OCI-M1 (cell line): ENCODE results near the gene CTU2.
"Not testable (repeated sequence)": the region's sequence is repeated elsewhere in the genome, so short reads cannot be mapped to it uniquely, and the experiment has no call there.

Source experiments
- DNase-seq: peaks from one replicate; lab custom pipeline; 2025; lab: John Stamatoyannopoulos, UW

The CTU2 gene

DNA sequence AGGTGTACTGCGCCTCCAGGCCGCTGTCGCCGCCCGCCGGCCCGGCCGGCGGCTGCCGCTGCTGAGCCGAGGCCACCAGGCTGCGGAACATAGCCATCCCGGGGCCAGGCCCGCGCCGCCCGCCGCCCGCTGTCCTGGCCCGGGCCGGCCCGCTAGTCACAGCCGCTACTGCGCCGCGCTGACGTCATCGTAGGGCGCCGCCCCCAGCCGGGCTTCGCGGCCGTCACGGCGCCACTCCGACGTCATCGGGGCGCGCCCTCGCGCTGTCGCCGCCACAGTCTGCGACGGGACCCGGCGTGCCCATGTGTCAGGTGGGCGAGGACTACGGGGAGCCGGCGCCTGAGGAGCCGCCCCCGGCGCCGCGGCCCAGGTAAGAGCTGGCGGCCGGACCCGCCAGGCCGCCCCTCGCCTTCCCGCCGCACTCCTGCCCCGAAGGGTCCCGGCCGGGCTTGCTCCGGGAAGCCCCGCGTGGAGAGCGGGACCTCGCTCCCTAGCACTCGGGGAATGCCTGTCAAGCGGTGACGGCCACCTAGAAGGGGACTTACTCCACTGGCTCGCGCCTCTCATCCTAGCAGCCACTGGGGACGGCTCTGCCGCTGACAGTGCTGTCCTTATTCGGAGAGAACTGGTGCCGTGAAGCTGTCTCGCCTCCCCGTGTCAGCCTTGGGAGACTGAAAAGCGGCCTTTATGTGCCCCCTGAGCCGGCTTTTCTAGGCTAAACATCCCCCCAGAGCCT is at the start of gene CTU2, which contains the start of gene RNF166:
Gene CTU2 (plus strand): TSS at position 275 of the 736 bp plus-strand sequence. CDS start 28 bp downstream, at position 303.
Gene RNF166 (minus strand): TSS at position 180 of the 736 bp plus-strand sequence. CDS start 83 bp downstream, at position 97.
- DNase-seq: peak; percentile 92

DNA sequence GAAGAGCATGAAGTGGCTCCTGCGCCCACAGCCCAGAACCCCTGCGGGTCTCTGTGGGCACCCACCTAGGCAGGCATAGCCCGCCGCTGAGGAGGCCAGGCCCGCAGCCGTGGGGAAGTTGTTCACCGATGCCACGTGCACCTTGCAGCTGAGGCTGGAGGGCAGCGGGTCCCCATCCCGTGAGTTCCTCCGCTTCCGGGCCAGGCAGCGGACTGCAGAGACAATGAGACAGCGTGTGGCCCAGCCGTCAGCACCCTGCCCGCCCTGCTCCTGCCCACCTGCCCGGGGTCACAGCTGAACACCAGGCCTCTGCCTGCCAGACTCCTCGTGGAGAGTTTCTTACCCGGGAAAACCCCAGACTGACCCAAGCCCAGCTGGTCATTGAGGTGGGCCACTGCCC is 48.9 kb upstream of the CTU2 start:
- DNase-seq: no peak

DNA sequence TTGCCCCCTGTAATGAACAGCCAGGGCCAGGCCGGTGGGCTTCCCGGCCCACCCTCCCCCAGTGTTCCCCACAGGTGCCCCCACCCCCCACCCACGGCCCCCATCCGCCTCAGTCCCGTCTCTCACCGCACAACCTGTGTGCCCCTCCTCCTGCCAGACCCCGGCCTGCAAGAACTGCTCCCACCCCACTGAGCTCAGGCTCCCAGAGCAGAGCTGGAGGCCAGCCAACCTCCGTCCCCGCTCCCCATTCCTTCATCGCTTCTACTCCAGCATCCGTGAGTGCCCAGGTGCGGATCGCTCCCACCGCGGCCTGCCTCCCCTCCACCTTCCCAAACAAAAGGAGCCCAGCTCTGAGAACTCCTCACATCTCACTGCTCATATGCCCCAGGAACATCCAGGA is 47.6 kb upstream of the CTU2 start:
- DNase-seq: no peak

DNA sequence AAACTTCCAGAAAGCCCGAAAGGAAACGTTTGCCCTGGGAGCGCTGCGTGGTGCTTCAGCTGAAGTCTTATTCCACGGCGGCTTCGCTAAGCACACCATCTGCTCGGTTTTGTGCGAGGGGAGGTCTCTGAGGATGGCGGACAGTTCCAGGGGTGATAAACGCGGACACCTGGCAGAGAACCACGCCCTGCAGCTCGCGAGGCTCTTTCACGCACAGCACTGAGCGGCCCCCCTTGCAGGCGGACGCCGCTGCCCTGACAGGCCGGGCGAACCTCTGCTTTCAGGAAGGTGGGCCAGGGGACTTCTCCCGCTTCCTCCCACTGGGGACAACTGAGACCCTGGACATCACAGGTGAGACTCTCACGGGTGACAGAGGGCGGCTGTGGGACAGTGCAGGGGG is 47.1 kb upstream of the CTU2 start:
- no peak for DNase-seq

DNA sequence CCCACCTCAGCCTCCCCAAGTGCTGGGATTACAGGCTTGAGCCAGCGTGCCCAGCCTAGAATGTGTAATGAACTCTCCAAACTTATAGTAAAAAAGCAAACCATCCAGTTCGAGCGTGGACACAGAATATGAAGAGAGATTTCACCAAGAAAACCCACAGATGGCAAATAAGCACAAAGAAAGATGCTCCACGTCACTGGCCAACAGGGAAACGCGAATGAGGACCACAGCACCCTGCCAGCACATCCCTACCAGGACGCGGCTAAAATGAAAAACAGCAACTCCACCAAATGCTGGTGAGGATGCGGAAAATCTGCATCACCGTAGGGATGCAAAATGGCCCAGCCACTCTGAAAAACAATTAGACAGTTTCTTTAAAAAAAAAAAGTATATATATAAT is 44.8 kb upstream of the CTU2 start:
- no peak for DNase-seq

DNA sequence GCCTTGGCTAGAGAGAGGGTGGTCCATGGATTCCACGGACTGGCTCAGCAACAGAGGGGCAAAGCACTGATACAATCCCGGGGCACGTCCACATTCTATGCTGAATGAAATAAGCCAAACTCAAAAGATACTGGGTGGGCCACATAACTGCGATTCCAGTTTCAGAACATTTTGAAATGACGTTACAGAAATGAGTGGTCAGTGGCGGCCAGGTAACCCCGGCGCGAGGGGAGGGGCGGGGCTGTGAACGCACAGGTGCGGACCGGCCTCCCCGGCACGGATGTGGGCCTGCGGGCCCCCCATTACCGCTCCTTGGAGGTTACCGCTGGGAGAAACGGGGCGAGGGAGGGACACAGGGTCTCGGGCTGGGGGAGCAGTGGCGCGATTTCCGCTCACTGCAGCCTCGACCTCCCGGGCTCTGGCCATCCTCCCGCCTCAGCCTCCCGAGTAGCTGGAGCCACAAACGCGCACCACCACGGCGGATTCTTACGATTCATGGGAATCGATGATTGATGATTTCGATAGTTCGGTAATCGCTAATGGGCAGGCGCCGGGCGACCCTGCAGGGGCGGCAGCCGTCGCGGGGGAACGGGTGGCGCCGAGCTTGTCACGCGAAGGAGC is 44.0 kb upstream of the CTU2 start:
- no peak for DNase-seq

DNA sequence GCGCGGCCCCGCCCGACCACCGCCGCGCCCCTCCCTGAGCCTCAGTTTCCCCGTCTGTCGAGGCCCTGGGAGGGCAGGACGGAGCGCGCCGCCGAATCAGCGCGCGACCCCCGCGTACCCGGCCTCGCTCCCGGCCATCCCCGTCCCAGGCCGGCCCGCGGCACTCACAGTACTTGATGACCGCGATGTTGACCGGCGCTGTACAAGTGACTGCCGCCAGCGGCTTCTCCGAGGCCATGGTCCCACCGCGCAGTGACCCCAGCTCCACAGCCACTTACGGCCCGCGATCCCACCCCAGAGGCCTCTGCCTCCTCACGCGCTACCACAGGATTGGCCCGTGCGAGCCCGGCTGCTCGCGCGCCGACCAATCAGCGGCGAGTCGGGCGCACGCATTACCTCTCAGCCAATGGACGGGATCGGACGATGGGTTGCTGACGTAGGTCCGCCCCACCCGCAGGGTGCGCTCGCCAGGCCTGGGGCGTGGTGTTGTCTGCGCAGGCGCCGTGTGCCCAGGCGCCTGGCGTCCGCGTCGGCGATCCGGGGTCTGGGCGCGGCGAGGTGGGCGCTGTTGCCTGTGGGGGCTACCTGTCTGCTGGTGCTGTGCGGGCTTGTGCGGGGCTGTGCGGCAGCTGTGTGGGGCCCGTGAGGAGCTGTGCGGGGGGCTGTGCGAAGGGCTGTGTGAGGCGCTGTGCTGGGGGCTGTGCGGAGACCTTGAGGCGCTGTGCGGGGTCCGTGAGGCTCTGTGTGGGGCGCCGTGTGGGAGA is 43.3 kb upstream of the CTU2 start, which contains the start of gene MVD:
Gene MVD (minus strand): TSS at position 249 of the 764 bp plus-strand sequence. CDS start 11 bp downstream, at position 238.
- peak; percentile 98 for DNase-seq

DNA sequence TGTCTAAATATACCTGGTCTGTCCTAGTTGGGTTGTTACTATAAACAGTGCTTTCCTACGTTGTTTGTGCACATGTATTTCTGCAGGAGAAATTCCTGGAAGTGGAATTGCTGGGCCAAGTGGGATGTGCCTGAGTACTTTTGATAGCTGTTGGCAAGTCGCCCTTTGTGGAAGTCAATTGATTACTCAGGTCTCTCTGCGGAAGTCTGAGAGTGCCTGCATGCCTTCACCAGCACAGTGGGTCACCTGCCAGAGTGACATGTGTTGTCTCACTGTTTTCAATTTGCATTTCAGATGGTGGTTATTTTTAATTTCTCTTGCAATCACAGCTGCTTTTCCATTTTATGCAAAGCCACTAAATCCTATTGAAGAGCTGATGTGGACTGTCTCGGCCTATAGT is 41.2 kb upstream of the CTU2 start:
- no peak for DNase-seq

DNA sequence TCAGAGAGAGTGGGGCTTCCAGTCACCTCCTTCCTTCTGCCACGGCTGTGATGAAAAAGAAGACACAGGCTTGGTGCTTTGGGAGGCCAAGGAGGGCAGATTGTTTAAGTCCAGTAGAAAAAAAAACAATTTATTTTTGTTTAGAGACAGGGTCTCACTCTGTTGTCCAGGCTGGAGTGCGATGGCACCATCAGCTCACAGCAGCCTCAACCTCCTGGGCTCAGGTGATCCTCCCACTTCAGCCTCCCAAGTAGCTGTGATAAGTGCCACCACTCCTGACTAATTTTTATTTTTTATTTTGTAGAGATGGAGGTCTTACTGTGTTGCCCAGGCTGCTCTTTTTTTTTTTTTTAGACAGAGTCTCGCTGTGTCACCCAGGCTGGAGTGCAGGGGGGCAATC is 40.7 kb upstream of the CTU2 start:
- no peak for DNase-seq

DNA sequence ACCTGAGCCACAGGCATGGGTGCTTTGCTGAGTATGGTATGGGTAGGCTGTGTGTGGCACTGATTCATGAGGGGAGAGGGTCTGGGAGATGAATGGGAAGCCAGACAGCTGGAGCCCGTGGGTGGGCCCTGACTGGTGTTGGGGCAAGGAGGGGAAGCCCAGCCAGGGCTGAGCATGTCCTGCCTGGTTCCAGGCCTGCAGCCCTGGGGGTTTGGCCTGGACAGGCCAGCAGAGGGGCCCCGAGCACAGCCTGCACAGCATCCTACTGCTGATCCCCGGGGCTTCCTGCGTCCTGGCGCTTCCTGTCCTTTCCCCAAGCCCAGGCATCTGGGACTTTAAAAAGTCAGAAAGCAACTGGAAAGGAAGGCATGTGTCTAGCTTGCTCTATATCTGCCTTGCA is 38.8 kb upstream of the CTU2 start:
- no peak for DNase-seq

DNA sequence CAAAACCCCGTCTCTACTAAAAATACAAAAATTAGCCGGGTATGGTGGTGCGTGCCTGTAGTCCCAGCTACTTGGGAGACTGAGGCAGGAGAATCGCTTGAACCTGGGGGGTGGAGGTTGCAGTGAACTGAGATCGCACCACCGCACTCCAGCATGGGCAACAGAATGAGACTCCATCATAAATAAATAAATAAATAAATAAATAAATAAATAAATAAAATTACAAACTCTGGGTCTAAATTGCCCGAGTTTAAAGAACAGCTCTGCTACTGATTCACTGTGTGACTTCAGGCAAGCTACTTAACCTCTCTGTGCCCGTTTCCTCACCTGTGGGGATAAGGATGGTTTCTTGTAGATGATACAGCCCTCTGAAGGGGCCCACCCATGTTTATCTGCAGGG is 36.8 kb upstream of the CTU2 start:
- DNase-seq: not testable (repeated sequence)

DNA sequence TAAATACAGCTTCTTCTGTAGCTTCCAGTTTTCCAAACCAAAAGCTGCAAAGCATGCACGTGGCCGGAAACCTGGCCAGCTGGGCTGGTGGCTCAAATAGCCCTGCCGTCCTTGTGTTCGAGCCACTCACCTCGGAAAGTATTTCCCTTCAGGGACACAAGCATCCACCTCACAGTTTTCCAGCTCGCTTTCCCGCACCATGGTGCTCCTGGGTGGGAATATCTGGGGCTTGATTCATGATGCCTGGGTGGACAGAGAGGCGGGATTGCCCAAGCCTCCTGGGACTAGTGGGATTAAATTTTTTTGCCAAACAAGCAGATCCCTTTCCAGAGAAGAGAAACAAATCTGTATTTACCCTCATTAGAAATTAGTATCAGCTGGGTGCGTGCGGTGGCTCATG is 36.3 kb upstream of the CTU2 start:
- DNase-seq: no peak

DNA sequence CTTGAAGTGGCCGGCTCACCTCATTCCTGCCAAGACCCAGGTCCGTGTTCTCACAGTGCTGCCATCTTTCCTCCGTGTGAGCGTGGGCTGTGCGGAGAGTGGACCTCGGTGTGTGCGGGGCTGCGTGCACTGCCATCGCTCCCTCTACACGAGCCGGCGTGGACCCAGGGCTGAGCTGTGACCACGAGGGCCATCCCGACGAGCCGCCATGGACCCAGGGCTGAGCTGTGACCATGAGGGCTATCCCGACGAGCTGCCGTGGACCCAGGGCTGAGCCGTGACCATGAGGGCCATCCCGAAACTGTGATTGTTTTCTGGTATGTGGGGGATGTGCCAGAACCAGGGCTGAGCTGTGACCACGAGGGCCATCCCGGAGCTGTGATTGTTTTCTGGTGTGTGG is 34.5 kb upstream of the CTU2 start:
- no peak for DNase-seq

DNA sequence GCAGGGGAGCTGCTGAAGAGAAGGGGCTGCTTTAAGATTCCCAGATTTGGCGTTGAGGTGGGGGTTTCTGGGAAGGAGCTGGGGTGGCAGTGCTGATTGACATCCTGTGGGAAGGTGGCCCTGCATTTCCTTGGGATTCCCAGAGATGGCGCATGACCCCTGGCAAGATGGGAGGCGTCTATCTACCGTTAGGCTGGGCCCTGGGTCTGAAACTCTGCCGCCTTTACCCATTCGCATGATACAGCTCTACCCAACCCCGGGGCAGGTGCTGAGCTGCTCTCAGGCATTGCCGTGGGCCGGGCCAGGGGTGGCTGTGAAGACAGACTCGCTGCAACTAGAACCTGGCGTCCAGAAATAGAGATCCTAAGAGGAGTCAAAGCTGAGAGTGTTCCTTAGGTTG is 33.5 kb upstream of the CTU2 start:
- DNase-seq: peak; percentile 11

DNA sequence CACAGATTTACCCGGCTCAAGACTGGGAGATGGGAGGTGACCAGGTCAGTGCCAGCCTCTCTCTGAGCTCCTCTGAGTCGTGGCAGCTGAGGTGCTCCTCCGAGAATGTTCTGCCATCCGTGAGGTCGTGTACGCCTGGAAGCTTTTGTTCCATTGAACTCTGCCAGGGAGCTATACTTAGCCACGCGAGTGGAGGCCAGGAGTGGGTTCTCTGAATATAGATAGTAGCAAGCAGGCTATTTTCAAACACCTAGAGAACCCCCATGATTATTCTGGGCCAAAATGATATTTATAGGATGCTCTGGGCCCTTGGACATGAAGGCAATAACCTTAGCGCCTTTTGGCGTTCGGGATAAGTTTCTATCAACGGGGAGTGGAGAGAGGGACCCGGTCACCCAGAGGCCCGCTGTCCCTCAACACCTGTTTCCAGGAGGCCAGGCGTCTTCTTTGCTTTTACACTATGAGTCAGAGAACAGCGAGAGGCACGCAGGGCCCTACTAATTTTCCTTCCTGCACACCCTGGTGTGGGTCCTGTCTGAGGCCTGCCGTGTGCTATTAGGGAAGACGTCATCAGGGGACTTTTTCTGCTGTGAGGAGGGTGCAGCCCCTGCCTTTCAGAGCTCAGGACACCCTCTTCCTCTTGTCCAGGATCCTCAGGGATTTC is 32.5 kb upstream of the CTU2 start:
- no peak for DNase-seq

DNA sequence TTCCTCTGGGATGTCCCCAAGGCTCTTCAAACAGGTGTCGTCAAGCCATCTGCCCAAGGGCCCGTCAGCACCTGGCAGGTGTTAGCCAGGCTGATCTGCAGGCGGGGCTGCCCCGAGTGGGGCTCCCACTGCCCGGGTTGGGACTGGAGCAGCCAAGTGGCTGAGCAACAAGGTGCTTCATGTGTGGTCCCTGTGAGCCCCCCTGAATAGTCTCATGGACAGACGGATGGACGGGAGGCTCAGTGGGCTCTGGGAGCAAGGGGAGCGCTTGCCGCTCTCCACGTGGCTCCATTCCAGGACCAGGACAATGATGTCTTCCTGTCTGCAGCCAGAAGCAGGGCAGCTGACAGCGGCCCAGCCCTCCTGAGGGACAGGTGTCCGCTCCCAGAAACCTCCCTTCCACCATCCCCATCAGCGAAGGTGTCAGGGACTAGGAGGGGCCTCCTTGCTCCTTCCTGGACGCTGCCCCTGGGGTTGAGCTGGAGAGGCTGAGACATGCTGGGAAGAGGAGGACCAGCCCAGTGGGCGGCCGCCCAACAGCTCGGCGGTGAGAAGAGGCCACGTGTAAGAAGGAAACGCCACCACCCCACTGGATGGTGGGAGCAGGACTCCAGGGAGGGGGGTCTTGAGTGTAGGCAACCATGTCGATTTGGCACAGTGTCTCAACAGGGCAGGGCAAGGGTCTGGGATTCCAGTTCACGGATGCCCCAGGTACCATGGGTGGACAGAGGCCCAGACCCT is 29.6 kb upstream of the CTU2 start:
- DNase-seq: no peak

DNA sequence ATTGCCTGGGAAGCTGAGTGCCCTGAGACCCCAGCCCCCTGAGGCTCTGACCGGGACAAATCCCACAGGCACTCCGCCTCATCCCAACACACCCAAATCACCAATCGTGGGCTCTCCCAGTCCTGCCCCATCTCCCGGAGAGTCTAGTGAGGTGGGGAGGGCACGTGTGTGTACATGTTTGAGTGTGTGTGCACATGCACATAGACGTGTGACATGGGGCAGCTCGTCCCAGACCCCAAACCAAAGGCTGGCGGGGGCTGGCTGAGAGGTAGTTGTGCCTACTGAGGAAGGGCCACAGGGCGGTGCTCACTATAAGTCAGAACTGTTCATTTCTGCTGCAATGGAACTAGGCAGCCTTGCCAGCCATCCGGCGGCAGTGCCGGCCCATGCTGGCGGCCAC is 28.6 kb upstream of the CTU2 start:
- no peak for DNase-seq

DNA sequence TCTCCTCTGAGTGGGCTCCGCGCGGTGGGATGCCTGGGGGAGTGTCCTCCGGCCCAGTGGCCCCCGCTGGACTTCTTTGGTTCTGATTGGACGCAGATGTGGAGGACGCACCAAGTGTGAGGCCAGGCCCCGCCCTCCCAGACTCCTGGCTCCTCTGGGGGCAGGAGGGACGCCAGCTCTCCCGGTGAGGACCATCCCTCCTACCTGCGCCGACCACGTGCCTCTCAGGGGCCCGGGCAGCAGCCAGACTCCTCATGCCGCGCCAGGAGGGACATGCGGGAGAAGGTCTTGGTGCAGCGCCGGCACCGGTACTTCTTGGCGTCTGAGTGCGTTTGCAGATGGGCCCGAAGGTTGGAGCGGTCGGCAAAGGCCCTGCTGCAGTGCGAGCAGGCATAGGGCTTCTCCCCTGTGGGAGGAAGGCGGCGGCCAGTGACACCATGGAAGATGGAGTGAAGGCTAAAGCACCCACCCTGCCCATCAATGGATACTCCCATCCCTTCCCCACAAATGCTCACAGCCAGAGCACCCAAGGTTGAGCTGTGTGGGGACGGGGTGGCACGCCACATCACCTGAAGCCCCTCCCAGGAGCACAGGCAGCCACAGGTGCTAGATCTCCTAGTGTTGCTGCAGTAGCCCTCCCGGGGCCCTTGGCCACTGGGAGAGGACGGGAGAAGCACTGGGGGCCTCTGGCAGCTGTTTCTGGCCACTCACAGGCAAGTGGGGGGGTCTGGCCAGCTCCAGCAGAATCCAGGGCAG is 27.9 kb upstream of the CTU2 start:
- DNase-seq: no peak

DNA sequence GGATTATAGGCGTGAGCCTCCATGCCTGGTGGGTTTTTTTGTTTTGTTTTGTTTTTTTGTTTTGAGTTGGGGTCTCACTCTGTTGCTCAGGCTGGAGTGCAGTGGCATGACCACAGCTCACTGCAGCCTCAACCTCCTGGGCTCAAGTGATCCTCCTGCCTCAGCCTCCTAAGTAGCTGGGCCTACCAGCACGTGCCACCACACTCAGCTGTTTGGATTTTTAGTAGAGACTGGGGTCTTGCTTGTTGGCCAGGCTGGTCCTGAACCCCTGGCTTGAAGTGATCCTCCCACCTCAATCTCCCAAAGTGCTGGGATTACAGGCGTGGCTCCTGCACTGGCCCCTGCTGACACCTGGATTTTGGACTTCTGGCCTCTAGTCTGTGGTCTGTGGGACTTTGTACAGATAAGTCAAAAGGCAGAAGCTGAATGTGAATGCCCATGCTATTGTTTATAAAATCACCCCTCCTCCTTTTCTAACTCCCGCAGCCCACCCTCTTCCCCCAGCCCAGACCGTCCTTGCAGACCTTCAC is 25.7 kb upstream of the CTU2 start:
- DNase-seq: no peak

DNA sequence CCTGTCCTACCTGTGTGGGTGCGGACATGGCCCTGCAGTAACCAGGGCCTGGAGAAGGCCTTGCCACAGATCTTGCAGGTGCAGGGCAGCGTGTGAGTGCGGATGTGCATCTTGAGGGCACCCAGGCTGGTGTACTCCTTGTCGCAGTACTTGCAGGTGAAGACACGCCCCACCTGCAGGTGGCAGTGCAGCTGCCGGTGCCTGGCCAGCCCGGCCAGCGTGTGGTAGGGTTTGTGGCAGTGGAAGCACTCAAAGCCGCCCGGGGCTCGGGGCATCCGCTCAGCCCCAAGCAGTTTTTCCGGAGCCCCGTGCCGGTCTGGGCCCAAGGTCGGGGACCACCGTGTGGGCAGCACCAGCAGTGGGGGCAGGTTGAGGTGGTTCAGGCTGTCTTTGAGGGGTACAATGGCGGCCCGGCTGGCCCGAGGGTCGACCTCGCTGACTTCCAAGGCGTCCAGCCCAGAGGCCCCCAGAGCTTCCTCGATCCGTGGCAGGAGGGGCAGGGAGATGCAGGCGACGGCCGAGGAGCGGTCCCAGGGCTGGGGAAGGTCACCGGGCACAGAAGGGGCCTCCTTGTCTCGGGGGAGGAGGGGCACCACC is 25.1 kb upstream of the CTU2 start:
- DNase-seq: peak; percentile 21
